Ascending aorta (tissue), 2 donors: ENCODE data around the gene KRAS. TPM values are rescaled to one million over a fixed set of nuclear protein-coding genes. Genes with fewer than 3 reads are reported as not detected.

Experiments used
- DNase-seq, 2 donors: peaks; one replicate each; pipeline ENCODE4 v3.0.0-alpha.2; 2019; ENCODE audit warnings: low spot score in 2 of 2
- H3K27ac ChIP-seq, 2 donors: fragments of 200-600 bp; sonication (generic); one replicate each; pipeline ENCODE4 v1.5.1; 2016 to 2017; ENCODE audit warnings: mild to moderate bottlenecking in 1 of 2
- H3K27me3 ChIP-seq: fragments of 200-600 bp; sonication (generic); one replicate; pipeline ENCODE4 v1.5.1; 2017
- H3K36me3 ChIP-seq, 2 donors: fragments of 200-600 bp; sonication (generic); one replicate each; pipeline ENCODE4 v1.5.1; 2016
- H3K4me1 ChIP-seq, 2 donors: fragments of 200-600 bp; sonication (generic); one replicate each; pipeline ENCODE4 v1.5.1; 2016 to 2017; ENCODE audit warnings: mild to moderate bottlenecking in 1 of 2
- H3K4me3 ChIP-seq, 2 donors: fragments of 200-600 bp; sonication (generic); one replicate each; pipeline ENCODE4 v1.5.1; 2016 to 2017; ENCODE audit warnings: mild to moderate bottlenecking in 1 of 2
- H3K9me3 ChIP-seq, 2 donors: fragments of 200-600 bp; sonication (generic); one replicate each; pipeline ENCODE4 v1.5.1; 2016
- CTCF ChIP-seq, 3 experiments: fragments of 200-600 bp in 2 of 3; fragments of 450-650 bp in 1 of 3; sonication (generic) in 2 of 3; IDR thresholded peaks; one replicate each; pipeline ENCODE4 v1.5.1; 2016 to 2019; ENCODE audit warnings: antibody characterized with exemption in 3 of 3, mild to moderate bottlenecking in 1 of 3, moderate library complexity in 1 of 3
- intact Hi-C: fragments of 100-400 bp; cut with DNase I; formaldehyde crosslinking; loops from one replicate; pipeline ENCODE4 v1.15.1; 2023
- total RNA-seq: library from RNA; depleted of rRNA; stranded (reverse); fragments of >200 nt; gene quantifications from one replicate; pipeline ENCODE4 v1.1.0, GENCODE V29; 2016

KRAS gene
- total RNA-seq, 1 donor from 2014 or later: 9.8 TPM

GRCh38 chr12:25276199-25276937, 25.6 kb upstream of the KRAS start:
- DNase-seq: no peak
- H3K36me3 ChIP-seq: no peaks in the 10 kb centered on the region

GRCh38 chr12:25271486-25272098, 20.9 kb upstream of the KRAS start:
- H3K36me3 ChIP-seq: no peaks in the 10 kb centered on the region
- no peak for TF ChIP-seq CTCF (IDR thresholded peaks at IDR 0.05)
- H3K27me3 ChIP-seq: no peaks in the 10 kb centered on the region
- H3K9me3 ChIP-seq: no peaks in the 10 kb centered on the region
- no peaks in the 10 kb centered on the region for H3K4me1 ChIP-seq
- H3K27ac ChIP-seq: no peak overlapping the region
- H3K4me3 ChIP-seq: no peak overlapping the region
- intact Hi-C loops: no loop called here
- no peak for DNase-seq

More at GRCh38 chr12:25276199-25276937, 25.6 kb upstream of the KRAS start:
- no peak overlapping the region for H3K4me3 ChIP-seq
- intact Hi-C loops: no loop called here
- TF ChIP-seq CTCF (IDR thresholded peaks at IDR 0.05): no peak
- H3K27me3 ChIP-seq: no peaks in the 10 kb centered on the region
- H3K9me3 ChIP-seq: no peaks in the 10 kb centered on the region
- no peak overlapping the region for H3K27ac ChIP-seq
- H3K4me1 ChIP-seq: no peaks in the 10 kb centered on the region

- no peaks in the 10 kb centered on the region for H3K27me3 ChIP-seq
- H3K36me3 ChIP-seq: no peaks in the 10 kb centered on the region
- H3K27ac ChIP-seq: no peak overlapping the region
- H3K4me1 ChIP-seq: no peaks in the 10 kb centered on the region
- no peaks in the 10 kb centered on the region for H3K9me3 ChIP-seq
- DNase-seq: no peak
- intact Hi-C loops: no loop called here
- no peak overlapping the region for H3K4me3 ChIP-seq
- no peak for TF ChIP-seq CTCF (IDR thresholded peaks at IDR 0.05)
Observed at GRCh38 chr12:25269701-25270100, 19.0 kb upstream of the KRAS start.

- TF ChIP-seq CTCF (IDR thresholded peaks at IDR 0.05): no peak
- Histone ChIP-seq H3K4me3 (no peak overlapping the region), H3K27me3 (no peaks in the 10 kb centered on the region), H3K27ac (no peak overlapping the region), H3K9me3 (no peaks in the 10 kb centered on the region), H3K4me1 (no peaks in the 10 kb centered on the region), H3K36me3 (no peaks in the 10 kb centered on the region)
- DNase-seq: no peak
- intact Hi-C loops: no loop called here
Observed at GRCh38 chr12:25266497-25266896, 15.8 kb upstream of the KRAS start.

GRCh38 chr12:25264862-25265261, 14.1 kb upstream of the KRAS start:
- Histone ChIP-seq H3K9me3 (no peaks in the 10 kb centered on the region), H3K27ac (no peak overlapping the region), H3K36me3 (no peaks in the 10 kb centered on the region), H3K4me1 (no peaks in the 10 kb centered on the region), H3K27me3 (no peaks in the 10 kb centered on the region), H3K4me3 (no peak overlapping the region)
- intact Hi-C loops: no loop called here
- no peak for DNase-seq
- no peak for TF ChIP-seq CTCF (IDR thresholded peaks at IDR 0.05)
